Measurements from ENCODE around the gene SFTPA2.
"Not testable (repeated sequence)": the region's sequence is repeated elsewhere in the genome, so short reads cannot be mapped to it uniquely, and the experiment has no call there.

Gene SFTPA2

GRCh38 chr10:79561257-79561656 is 1.1 kb upstream of the SFTPA2 start:
- no peaks in the 10 kb centered on the region for H3K9me3 ChIP-seq (ENCODE audit: control insufficient read depth, insufficient read depth, low read length)
- H3K4me3 ChIP-seq (ENCODE audit: low read length) = no peak overlapping the region
- H3K27me3 ChIP-seq (ENCODE audit: control insufficient read depth, insufficient read depth, low read length) = no peaks in the 10 kb centered on the region
- no CpG with 5 or more reads among the region's 3 CpGs for WGBS (ENCODE audit: insufficient coverage, insufficient read length)
- H3K4me1 ChIP-seq (ENCODE audit: control insufficient read depth, insufficient read depth, low read length) = no peaks in the 10 kb centered on the region
- no peaks in the 10 kb centered on the region for H3K36me3 ChIP-seq (ENCODE audit: control insufficient read depth, insufficient read depth, low read length)
- no peak overlapping the region for H3K27ac ChIP-seq (ENCODE audit: low read length)
- DNase-seq (ENCODE audit: low read depth, low spot score) = no peak

DNA sequence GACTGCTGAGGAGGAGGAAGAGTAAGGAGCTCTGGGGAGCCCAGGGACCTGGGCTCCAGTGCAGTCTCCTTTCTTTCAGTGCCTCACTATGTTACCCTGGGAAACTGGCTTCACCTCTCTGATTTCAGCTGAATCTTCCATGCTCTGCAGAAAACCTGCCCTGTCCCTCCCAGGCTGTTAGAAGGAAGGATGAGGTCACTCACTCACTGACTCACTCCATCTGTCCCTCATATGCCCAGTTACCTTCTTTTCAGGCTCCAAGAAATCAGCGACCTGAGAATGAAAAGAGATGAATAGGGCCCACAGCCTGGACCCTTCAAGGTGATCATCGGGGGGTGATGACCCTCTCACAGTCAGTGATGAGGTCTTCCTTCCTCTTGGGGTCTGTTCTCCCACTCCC is 481 bp downstream of the SFTPA2 start:
- Histone ChIP-seq H3K4me3 (ENCODE audit: low read length) (no peak overlapping the region), H3K27ac (ENCODE audit: low read length) (no peak overlapping the region), H3K36me3 (ENCODE audit: control insufficient read depth, insufficient read depth, low read length) (no peaks in the 10 kb centered on the region), H3K4me1 (ENCODE audit: control insufficient read depth, insufficient read depth, low read length) (no peaks in the 10 kb centered on the region), H3K9me3 (ENCODE audit: control insufficient read depth, insufficient read depth, low read length) (no peaks in the 10 kb centered on the region), H3K27me3 (ENCODE audit: control insufficient read depth, insufficient read depth, low read length) (no peaks in the 10 kb centered on the region)
- no CpG with 5 or more reads among the region's 2 CpGs for WGBS (ENCODE audit: insufficient coverage, insufficient read length)
- no peak for DNase-seq (ENCODE audit: low read depth, low spot score)

DNA sequence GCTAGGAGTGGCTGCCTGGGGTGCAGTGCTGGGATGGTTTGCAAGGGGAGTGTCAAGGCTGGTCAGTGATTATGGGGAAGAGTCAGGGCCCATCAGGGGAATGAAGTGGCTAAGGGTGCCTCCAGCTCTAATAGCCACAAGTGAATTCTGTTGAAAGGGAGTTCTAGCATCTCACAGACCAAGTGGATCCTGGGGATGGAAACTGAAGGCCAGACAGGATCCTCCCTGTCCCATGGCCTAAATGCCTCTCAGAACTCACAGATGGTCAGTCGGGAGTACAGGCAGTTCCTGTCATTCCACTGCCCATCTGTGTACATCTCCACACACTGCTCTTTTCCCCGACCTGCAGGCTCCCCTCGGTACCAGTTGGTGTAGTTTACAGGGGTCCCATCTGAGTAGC is 3.2 kb downstream of the SFTPA2 start:
- no CpG with 5 or more reads among the region's 3 CpGs for WGBS (ENCODE audit: insufficient coverage, insufficient read length)
- not testable (repeated sequence) for H3K4me1 ChIP-seq (ENCODE audit: control insufficient read depth, insufficient read depth, low read length); H3K4me3 ChIP-seq (ENCODE audit: low read length); H3K27ac ChIP-seq (ENCODE audit: low read length); H3K36me3 ChIP-seq (ENCODE audit: control insufficient read depth, insufficient read depth, low read length); H3K9me3 ChIP-seq (ENCODE audit: control insufficient read depth, insufficient read depth, low read length); H3K27me3 ChIP-seq (ENCODE audit: control insufficient read depth, insufficient read depth, low read length); DNase-seq (ENCODE audit: low read depth, low spot score)

- Histone ChIP-seq H3K27ac (ENCODE audit: low read length) (no peak overlapping the region), H3K27me3 (ENCODE audit: control insufficient read depth, insufficient read depth, low read length) (no peaks in the 10 kb centered on the region), H3K4me1 (ENCODE audit: control insufficient read depth, insufficient read depth, low read length) (no peaks in the 10 kb centered on the region), H3K9me3 (ENCODE audit: control insufficient read depth, insufficient read depth, low read length) (no peaks in the 10 kb centered on the region), H3K4me3 (ENCODE audit: low read length) (no peak overlapping the region), H3K36me3 (ENCODE audit: control insufficient read depth, insufficient read depth, low read length) (no peaks in the 10 kb centered on the region)
- no CpG with 5 or more reads among the region's 11 CpGs for WGBS (ENCODE audit: insufficient coverage, insufficient read length)
- DNase-seq (ENCODE audit: low read depth, low spot score) = no peak
Measured at GRCh38 chr10:79555354-79556309, 4.6 kb downstream of the SFTPA2 start.

GRCh38 chr10:79552143-79552542 is 8.1 kb downstream of the SFTPA2 start:
- Histone ChIP-seq H3K36me3 (ENCODE audit: control insufficient read depth, insufficient read depth, low read length) (no peaks in the 10 kb centered on the region), H3K4me1 (ENCODE audit: control insufficient read depth, insufficient read depth, low read length) (no peaks in the 10 kb centered on the region), H3K27ac (ENCODE audit: low read length) (no peak overlapping the region), H3K27me3 (ENCODE audit: control insufficient read depth, insufficient read depth, low read length) (no peaks in the 10 kb centered on the region), H3K9me3 (ENCODE audit: control insufficient read depth, insufficient read depth, low read length) (no peaks in the 10 kb centered on the region), H3K4me3 (ENCODE audit: low read length) (no peak overlapping the region)
- no CpG with 5 or more reads among the region's 2 CpGs for WGBS (ENCODE audit: insufficient coverage, insufficient read length)
- no peak for DNase-seq (ENCODE audit: low read depth, low spot score)

DNA sequence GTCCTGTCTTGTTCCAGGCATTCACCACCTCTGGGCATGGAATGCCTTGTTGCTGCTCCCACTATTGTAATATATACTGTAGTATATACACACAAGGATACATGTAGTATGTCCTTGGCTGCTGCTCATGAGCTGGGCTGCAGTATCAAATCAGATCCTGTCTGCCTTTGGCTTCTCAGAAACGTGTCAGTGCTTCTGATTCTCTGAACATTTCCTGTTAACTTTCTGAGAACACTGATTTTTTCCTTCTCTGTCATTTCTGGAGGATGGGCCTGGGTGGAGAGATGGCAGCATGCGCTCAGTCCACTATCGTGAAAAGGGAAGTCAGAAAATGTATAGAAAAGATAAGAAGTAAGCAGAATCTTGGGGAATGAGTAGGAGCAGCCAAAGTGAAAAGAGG is 12.2 kb downstream of the SFTPA2 start:
- Histone ChIP-seq H3K4me1 (ENCODE audit: control insufficient read depth, insufficient read depth, low read length) (0 out of 2 replicates have a peak, but pooled peaks cover 1% of the 10 kb centered on the region), H3K27ac (ENCODE audit: low read length) (no peak overlapping the region), H3K27me3 (ENCODE audit: control insufficient read depth, insufficient read depth, low read length) (no peaks in the 10 kb centered on the region), H3K9me3 (ENCODE audit: control insufficient read depth, insufficient read depth, low read length) (no peaks in the 10 kb centered on the region), H3K4me3 (ENCODE audit: low read length) (no peak overlapping the region), H3K36me3 (ENCODE audit: control insufficient read depth, insufficient read depth, low read length) (no peaks in the 10 kb centered on the region)
- no CpG with 5 or more reads among the region's 3 CpGs for WGBS (ENCODE audit: insufficient coverage, insufficient read length)
- DNase-seq (ENCODE audit: low read depth, low spot score) = no peak

DNA sequence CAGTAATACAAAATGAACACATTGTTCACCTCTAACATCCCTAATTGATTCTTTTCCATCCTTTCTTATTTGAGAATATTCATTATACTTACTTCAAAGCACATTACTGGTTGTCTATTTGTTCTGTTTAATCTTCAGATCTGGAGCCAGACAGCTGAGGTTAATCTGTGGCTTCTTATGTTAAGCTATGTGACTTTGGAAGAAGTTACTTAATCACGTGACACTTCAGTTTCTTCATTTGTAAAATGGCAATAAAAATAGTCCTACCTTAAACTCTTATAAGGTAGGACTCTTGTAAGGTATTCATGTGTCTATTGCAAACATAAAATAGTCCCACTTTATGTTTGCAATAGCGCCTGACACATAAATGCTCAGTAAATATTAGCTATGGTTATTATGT is 13.1 kb downstream of the SFTPA2 start:
- no CpG with 5 or more reads among the region's 2 CpGs for WGBS (ENCODE audit: insufficient coverage, insufficient read length)
- H3K36me3 ChIP-seq (ENCODE audit: control insufficient read depth, insufficient read depth, low read length); H3K9me3 ChIP-seq (ENCODE audit: control insufficient read depth, insufficient read depth, low read length); H3K27ac ChIP-seq (ENCODE audit: low read length); DNase-seq (ENCODE audit: low read depth, low spot score); H3K4me3 ChIP-seq (ENCODE audit: low read length); H3K27me3 ChIP-seq (ENCODE audit: control insufficient read depth, insufficient read depth, low read length); H3K4me1 ChIP-seq (ENCODE audit: control insufficient read depth, insufficient read depth, low read length): not testable (repeated sequence)

DNA sequence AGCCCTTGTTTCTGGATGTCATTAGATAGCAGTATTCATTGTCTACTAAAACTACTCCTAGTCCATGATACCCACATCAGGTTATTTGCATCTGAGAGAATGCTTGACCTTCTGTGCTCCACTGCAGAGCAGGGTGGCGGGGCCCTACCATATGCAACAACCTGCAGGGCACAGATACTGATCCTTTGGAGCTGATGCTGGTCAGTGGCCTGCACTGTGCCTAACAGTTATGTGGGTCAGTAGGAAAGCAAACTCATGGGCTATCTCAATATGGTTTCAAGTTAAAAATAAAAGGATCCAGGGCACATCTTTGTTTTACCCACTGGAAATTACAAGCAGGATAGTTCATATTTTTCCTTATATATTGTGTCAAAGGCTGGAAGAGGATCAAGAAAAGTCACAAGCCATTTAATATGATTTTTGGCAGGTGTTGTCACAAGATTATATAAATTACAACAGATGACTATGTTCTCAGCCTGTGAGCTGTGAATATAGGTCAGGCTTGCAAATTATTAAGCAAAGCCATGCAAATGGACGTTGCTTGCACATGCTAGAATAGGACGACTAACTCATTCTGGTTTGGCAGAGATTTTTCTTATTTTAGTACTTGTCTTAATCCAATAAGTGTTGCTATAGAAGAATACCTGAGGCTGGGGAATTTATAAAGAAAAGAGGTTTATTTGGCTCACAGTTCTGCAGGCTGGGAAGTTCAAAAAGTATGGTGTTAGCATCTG is 15.1 kb downstream of the SFTPA2 start:
- not testable (repeated sequence) for H3K27ac ChIP-seq (ENCODE audit: low read length); DNase-seq (ENCODE audit: low read depth, low spot score); H3K9me3 ChIP-seq (ENCODE audit: control insufficient read depth, insufficient read depth, low read length); H3K27me3 ChIP-seq (ENCODE audit: control insufficient read depth, insufficient read depth, low read length); H3K4me3 ChIP-seq (ENCODE audit: low read length); H3K4me1 ChIP-seq (ENCODE audit: control insufficient read depth, insufficient read depth, low read length); H3K36me3 ChIP-seq (ENCODE audit: control insufficient read depth, insufficient read depth, low read length)
- no CpG with 5 or more reads among the region's 3 CpGs for WGBS (ENCODE audit: insufficient coverage, insufficient read length)

DNA sequence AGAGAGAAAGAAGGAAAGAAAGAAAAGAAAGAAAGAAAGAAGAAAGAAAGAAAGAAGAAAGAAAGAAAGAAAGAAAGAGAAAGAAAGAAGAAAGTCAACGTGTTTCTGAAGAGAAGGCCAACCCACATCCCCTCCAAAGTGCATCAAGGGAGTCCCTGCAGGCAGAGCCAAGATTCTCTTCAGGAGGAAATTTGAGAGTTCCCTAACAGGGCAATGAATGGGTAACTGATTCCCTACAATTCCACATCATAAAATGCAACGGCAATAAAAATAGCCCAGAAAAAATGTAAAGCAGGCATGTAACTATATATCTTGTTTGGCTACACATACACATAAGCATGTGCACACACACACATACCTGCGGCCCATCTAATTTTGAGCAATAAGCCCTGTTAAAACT is 15.8 kb downstream of the SFTPA2 start:
- H3K36me3 ChIP-seq (ENCODE audit: control insufficient read depth, insufficient read depth, low read length); H3K27me3 ChIP-seq (ENCODE audit: control insufficient read depth, insufficient read depth, low read length); H3K4me3 ChIP-seq (ENCODE audit: low read length); DNase-seq (ENCODE audit: low read depth, low spot score); H3K4me1 ChIP-seq (ENCODE audit: control insufficient read depth, insufficient read depth, low read length); H3K9me3 ChIP-seq (ENCODE audit: control insufficient read depth, insufficient read depth, low read length); H3K27ac ChIP-seq (ENCODE audit: low read length): not testable (repeated sequence)
- no CpG with 5 or more reads among the region's 3 CpGs for WGBS (ENCODE audit: insufficient coverage, insufficient read length)

DNA sequence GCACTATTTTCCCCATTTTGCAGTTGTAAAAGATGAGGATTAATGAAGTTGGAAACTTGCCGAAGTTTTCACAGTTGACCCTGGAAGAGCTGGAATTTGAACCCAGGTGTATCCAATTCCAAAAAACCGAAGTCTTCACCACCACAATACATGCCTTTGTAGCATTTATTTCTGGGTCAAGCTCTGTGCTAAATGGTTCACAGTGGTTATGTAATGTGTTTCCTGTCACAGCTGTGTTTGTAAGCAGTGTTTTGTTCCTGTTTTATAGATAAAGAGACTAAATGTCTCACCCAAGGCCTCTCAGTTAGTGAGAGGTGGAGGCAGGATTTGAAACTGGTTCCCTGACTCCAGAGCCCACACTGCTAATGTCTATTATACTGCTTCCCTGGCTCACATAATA is 17.6 kb downstream of the SFTPA2 start:
- WGBS (ENCODE audit: insufficient coverage, insufficient read length) = no CpG with 5 or more reads among the region's 2 CpGs
- H3K4me3 ChIP-seq (ENCODE audit: low read length) = no peak overlapping the region
- H3K4me1 ChIP-seq (ENCODE audit: control insufficient read depth, insufficient read depth, low read length) = 0 out of 2 replicates have a peak, but pooled peaks cover 1% of the 10 kb centered on the region
- no peaks in the 10 kb centered on the region for H3K27me3 ChIP-seq (ENCODE audit: control insufficient read depth, insufficient read depth, low read length)
- DNase-seq (ENCODE audit: low read depth, low spot score) = no peak
- H3K27ac ChIP-seq (ENCODE audit: low read length) = no peak overlapping the region
- H3K36me3 ChIP-seq (ENCODE audit: control insufficient read depth, insufficient read depth, low read length) = no peaks in the 10 kb centered on the region
- H3K9me3 ChIP-seq (ENCODE audit: control insufficient read depth, insufficient read depth, low read length) = no peaks in the 10 kb centered on the region

All from iPS DF 6.9 (cell line).